Transverse colon (tissue), 4 donors: ENCODE results near the gene DHX34. TPM values are rescaled to one million over a fixed set of nuclear protein-coding genes. Genes with fewer than 3 reads are reported as not detected.
"Not testable (repeated sequence)": the region's sequence is repeated elsewhere in the genome, so short reads cannot be mapped to it uniquely, and the experiment has no call there.

Experiments
- DNase-seq: peaks from one replicate; pipeline ENCODE4 v3.0.0-alpha.2; 2019
- H3K27ac ChIP-seq, 4 donors: fragments of 200-600 bp; sonication (generic); 2 replicates each; pipeline ENCODE4 v1.5.1; 2016 to 2018; ENCODE audit warnings: inconsistent platforms in 4 of 4
- H3K27me3 ChIP-seq: fragments of 200-600 bp; sonication (generic); 2 replicates; pipeline ENCODE4 v1.5.1; 2017; ENCODE audit warnings: inconsistent platforms
- H3K36me3 ChIP-seq, 4 donors: fragments of 200-600 bp; sonication (generic); 2 replicates each; pipeline ENCODE4 v1.5.1; 2017 to 2019; ENCODE audit warnings: inconsistent platforms in 4 of 4
- H3K4me1 ChIP-seq, 4 donors: fragments of 200-600 bp; sonication (generic); 2 replicates each; pipeline ENCODE4 v1.5.1; 2017 to 2020; ENCODE audit warnings: inconsistent platforms in 4 of 4
- H3K4me3 ChIP-seq, 4 donors: fragments of 200-600 bp; sonication (generic); 1 replicate in 1 of 4; 2 replicates in 3 of 4; pipeline versions ENCODE4 v1.5.1 to v1.6.1; 2017 to 2019; ENCODE audit warnings: inconsistent platforms in 4 of 4
- H3K9me3 ChIP-seq, 2 donors: fragments of 200-600 bp; sonication (generic); 2 replicates each; pipeline ENCODE4 v1.5.1; 2017 to 2019; ENCODE audit warnings: inconsistent platforms in 2 of 2
- CTCF ChIP-seq, 5 experiments: fragments of 200-600 bp in 3 of 5; fragments of 450-650 bp in 2 of 5; sonication (generic) in 3 of 5; IDR thresholded peaks; 1 replicate in 2 of 5; 2 replicates in 3 of 5; pipeline ENCODE4 v1.5.1; 2016 to 2017; ENCODE audit warnings: antibody characterized with exemption in 5 of 5, inconsistent platforms in 3 of 5, mild to moderate bottlenecking in 2 of 5, moderate library complexity in 1 of 5
- EP300 ChIP-seq: sonication (generic); formaldehyde crosslinking; IDR thresholded peaks from one replicate; pipeline ENCODE4 v1.6.1; 2017; ENCODE audit warnings: antibody characterized with exemption, low read depth
- POLR2A ChIP-seq: fragments of 450-650 bp; IDR thresholded peaks from one replicate; pipeline ENCODE4 v1.6.1; 2016; ENCODE audit warnings: antibody characterized with exemption, mild to moderate bottlenecking, moderate library complexity
- POLR2AphosphoS5 ChIP-seq, 3 donors: sonication (generic); formaldehyde crosslinking; IDR thresholded peaks; one replicate each; pipeline ENCODE4 v1.6.1; 2016; ENCODE audit warnings: antibody characterized with exemption in 3 of 3
- WGBS, 2 donors: methylation state at CpG; one replicate each; pipeline ENCODE4 v1.1.5; 2018; ENCODE audit warnings: low coverage in 1 of 2; 5-methylcytosine and 5-hydroxymethylcytosine counted together
- in situ Hi-C, 4 donors: fragments of 200-750 bp; cut with MboI; loops; one replicate each; pipeline versions ENCODE4 v1.15.0 to v1.15.1; 2017; ENCODE audit warnings: low sequenced_read_pairs in 3 of 4, low pct_ligation_motif_present in 1 of 4, low pct_unique_long_range_greater_than_20kb in 1 of 4
- intact Hi-C: fragments of 100-400 bp; cut with DNase I; formaldehyde crosslinking; loops from one replicate; pipeline ENCODE4 v1.15.1; 2023; ENCODE audit warnings: low total_unique reads
- total RNA-seq, 4 donors: library from RNA; depleted of rRNA; stranded (reverse); fragments of >200 nt; gene quantifications; one replicate each; pipeline ENCODE4 v1.1.0, GENCODE V29; 2016

The DHX34 gene
- total RNA-seq, 4 donors from 2014 or later: 12.4 to 30.3 (median 21.3) TPM

GRCh38 chr19:47380559-47380958, 31.4 kb downstream of the DHX34 start:
- WGBS, 2 donors: 80 to 100% methylated on average over 2 to 6 of the region's 6 CpGs
- TF ChIP-seq POLR2AphosphoS5 (IDR thresholded peaks at IDR 0.05) (no peak), POLR2A (no peak), CTCF (IDR thresholded peaks at IDR 0.05) (no peak), EP300 (no peak)
- peaks cover 4% of the 10 kb centered on the region for H3K27me3 ChIP-seq
- no peak overlapping the region for H3K27ac ChIP-seq
- H3K4me3 ChIP-seq: no peak overlapping the region
- intact Hi-C loops (loop anchor here (10.0 kb wide), 1 partner anchor 66 kb away; no protein-coding TSS in a partner anchor), in situ Hi-C loops (loop anchor here in 2 of 4 donors (10.0 to 25.0 kb wide), 2 partner anchors 86 to 93 kb away; no protein-coding TSS in a partner anchor)
- no peaks in the 10 kb centered on the region for H3K9me3 ChIP-seq
- no peaks in the 10 kb centered on the region for H3K4me1 ChIP-seq
- no peak for DNase-seq
- H3K36me3 ChIP-seq: peaks cover 0 to 38% (median 13%) of the 10 kb centered on the region in 4 donors

- H3K27ac ChIP-seq: no peak overlapping the region
Observed at GRCh38 chr19:47381121-47381520, 32.0 kb downstream of the DHX34 start.

GRCh38 chr19:47381653-47382279, 32.7 kb downstream of the DHX34 start:
- 82 to 100% methylated on average over 1 to 9 of the region's 11 CpGs for WGBS, 2 donors
- DNase-seq: peak; percentile 25
- no peaks in the 10 kb centered on the region for H3K9me3 ChIP-seq
- H3K27me3 ChIP-seq: peaks cover 4% of the 10 kb centered on the region
- no peak for TF ChIP-seq POLR2A
- TF ChIP-seq POLR2AphosphoS5 (IDR thresholded peaks at IDR 0.05): no peak
- TF ChIP-seq CTCF (IDR thresholded peaks at IDR 0.05): no peak
- no peak for TF ChIP-seq EP300
- no peak overlapping the region for H3K4me3 ChIP-seq
- H3K36me3 ChIP-seq: peaks cover 0 to 27% (median 8%) of the 10 kb centered on the region in 4 donors
- intact Hi-C loops (loop anchor here (10.0 kb wide), 1 partner anchor 67 kb away; no protein-coding TSS in a partner anchor), in situ Hi-C loops (loop anchor here in 2 of 4 donors (10.0 to 25.0 kb wide), 2 partner anchors 87 to 94 kb away; no protein-coding TSS in a partner anchor)
- H3K27ac ChIP-seq: no peak overlapping the region
- H3K4me1 ChIP-seq: no peaks in the 10 kb centered on the region

More at GRCh38 chr19:47381121-47381520, 32.0 kb downstream of the DHX34 start:
- 87% methylated on average over 14 of the region's 14 CpGs; no CpG with 5 or more reads in 1 of the 2 donors for WGBS, 2 donors
- TF ChIP-seq POLR2AphosphoS5 (IDR thresholded peaks at IDR 0.05) (no peak), POLR2A (no peak), CTCF (IDR thresholded peaks at IDR 0.05) (no peak), EP300 (no peak)
- intact Hi-C loops (loop anchor here (10.0 kb wide), 1 partner anchor 66 kb away; no protein-coding TSS in a partner anchor), in situ Hi-C loops (loop anchor here in 2 of 4 donors (10.0 to 25.0 kb wide), 2 partner anchors 86 to 94 kb away; no protein-coding TSS in a partner anchor)
- Histone ChIP-seq H3K36me3 (peaks cover 0 to 33% (median 11%) of the 10 kb centered on the region in 4 donors), H3K4me1 (no peaks in the 10 kb centered on the region), H3K4me3 (no peak overlapping the region), H3K9me3 (no peaks in the 10 kb centered on the region), H3K27me3 (peaks cover 4% of the 10 kb centered on the region)
- DNase-seq: no peak

- 75% methylated on average over 1 to 5 of the region's 5 CpGs for WGBS, 2 donors
- peaks cover 0 to 22% (median 5%) of the 10 kb centered on the region in 4 donors for H3K36me3 ChIP-seq
- DNase-seq, H3K9me3 ChIP-seq, H3K4me1 ChIP-seq, H3K27me3 ChIP-seq, H3K27ac ChIP-seq, H3K4me3 ChIP-seq: not testable (repeated sequence)
- intact Hi-C loops: loop anchor here (10.0 kb wide), 1 partner anchor 69 kb away; no protein-coding TSS in a partner anchor
- in situ Hi-C loops: loop anchor here in 2 of 4 donors (10.0 to 25.0 kb wide), 2 partner anchors 89 to 97 kb away; no protein-coding TSS in a partner anchor
Observed at GRCh38 chr19:47383890-47384289, 34.8 kb downstream of the DHX34 start.

- H3K36me3 ChIP-seq: peaks cover 0 to 22% (median 5%) of the 10 kb centered on the region in 4 donors
- not testable (repeated sequence) for H3K9me3 ChIP-seq, H3K27ac ChIP-seq, H3K27me3 ChIP-seq, DNase-seq, H3K4me1 ChIP-seq, H3K4me3 ChIP-seq
- 60 to 68% methylated on average over 1 to 4 of the region's 4 CpGs for WGBS, 2 donors
- intact Hi-C loops: loop anchor here (10.0 kb wide), 1 partner anchor 70 kb away; no protein-coding TSS in a partner anchor
- in situ Hi-C loops: loop anchor here in 2 of 4 donors (10.0 to 25.0 kb wide), 2 partner anchors 90 to 97 kb away; no protein-coding TSS in a partner anchor
Observed at GRCh38 chr19:47384533-47384932, 35.4 kb downstream of the DHX34 start.

- not testable (repeated sequence) for H3K27me3 ChIP-seq, H3K4me1 ChIP-seq, H3K9me3 ChIP-seq, DNase-seq, H3K4me3 ChIP-seq, H3K36me3 ChIP-seq, H3K27ac ChIP-seq
- WGBS, 2 donors: 79 to 100% methylated on average over 2 to 12 of the region's 12 CpGs
- in situ Hi-C loops (loop anchor here in 2 of 4 donors (10.0 to 25.0 kb wide), 2 partner anchors 92 to 99 kb away; no protein-coding TSS in a partner anchor), intact Hi-C loops (loop anchor here (10.0 kb wide), 1 partner anchor 72 kb away; no protein-coding TSS in a partner anchor)
Observed at GRCh38 chr19:47386582-47386981, 37.5 kb downstream of the DHX34 start.

- not testable (repeated sequence) for H3K27me3 ChIP-seq, H3K36me3 ChIP-seq, H3K27ac ChIP-seq, H3K4me1 ChIP-seq, H3K4me3 ChIP-seq, H3K9me3 ChIP-seq, DNase-seq
- in situ Hi-C loops (loop anchor here in 2 of 4 donors (10.0 to 25.0 kb wide), 2 partner anchors 93 to 100 kb away; no protein-coding TSS in a partner anchor), intact Hi-C loops (loop anchor here (10.0 kb wide), 1 partner anchor 73 kb away; no protein-coding TSS in a partner anchor)
- 76% methylated on average over 3 of the region's 3 CpGs; no CpG with 5 or more reads in 1 of the 2 donors for WGBS, 2 donors
Observed at GRCh38 chr19:47387623-47388022, 38.5 kb downstream of the DHX34 start.
